HG03432 (cell line): ENCODE results near the gene HSBP1.
A peak's percentile ranks its signal among the peaks of the same experiment; 100 is the strongest.

Experiments used
- ATAC-seq: cut with Tn5 transposase; IDR thresholded peaks from one replicate; pipeline ENCODE4 v1.9.1; 2021; ENCODE audit warnings: mild to moderate bottlenecking, moderate library complexity; ENCODE audit not compliant: unreplicated experiment

HSBP1 gene

DNA sequence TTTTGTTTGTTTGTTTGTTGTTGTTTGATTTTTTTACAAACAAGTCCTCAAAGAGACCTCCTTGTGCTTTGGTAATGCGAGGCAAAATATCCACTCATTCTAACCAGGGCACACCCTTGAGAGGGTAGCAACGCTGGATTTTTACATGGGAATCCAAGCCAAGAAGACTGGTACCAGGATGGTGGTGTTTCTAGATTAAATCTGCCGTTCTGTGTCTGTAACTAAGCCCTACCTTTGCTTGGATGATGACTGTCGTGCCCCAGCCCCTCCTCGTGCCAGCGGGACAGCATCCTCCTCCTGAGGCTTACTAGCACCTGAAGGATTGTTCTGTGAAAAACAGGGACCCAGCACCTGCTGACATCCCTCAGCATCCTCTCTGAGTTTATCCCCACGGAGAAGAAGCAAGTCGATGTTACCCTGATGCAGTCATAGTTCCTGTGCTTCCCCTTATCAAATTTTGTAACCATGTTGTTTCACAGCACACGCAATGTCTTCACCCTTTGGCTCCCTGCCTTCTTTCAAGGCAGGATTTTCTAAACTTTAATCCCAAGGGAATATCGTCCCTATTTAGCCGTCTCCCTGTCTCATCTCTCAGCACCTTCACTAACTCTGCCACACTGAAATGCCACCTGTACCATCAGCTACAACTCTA lies 5.1 kb upstream of the HSBP1 start:
- ATAC-seq = no peak

DNA sequence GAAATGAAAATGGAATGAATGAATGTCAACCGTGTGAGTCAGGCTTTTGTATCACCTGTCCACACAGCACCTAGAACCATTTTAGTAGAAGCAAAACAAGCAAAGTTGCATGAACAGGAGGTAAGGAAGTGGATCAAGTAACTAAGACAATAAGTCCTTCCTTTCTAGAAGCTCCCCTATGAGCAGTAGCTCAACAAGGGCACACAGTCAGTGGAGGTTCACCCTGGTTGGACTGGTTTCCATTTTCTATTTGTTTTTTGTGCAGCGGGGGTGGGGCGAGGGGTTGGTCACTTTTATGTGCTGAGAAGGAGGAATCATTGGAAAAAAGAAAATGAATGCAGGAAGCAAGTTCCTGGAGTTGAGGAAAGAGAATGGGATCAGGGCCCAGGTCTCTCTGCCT lies 4.0 kb upstream of the HSBP1 start:
- ATAC-seq = no peak

DNA sequence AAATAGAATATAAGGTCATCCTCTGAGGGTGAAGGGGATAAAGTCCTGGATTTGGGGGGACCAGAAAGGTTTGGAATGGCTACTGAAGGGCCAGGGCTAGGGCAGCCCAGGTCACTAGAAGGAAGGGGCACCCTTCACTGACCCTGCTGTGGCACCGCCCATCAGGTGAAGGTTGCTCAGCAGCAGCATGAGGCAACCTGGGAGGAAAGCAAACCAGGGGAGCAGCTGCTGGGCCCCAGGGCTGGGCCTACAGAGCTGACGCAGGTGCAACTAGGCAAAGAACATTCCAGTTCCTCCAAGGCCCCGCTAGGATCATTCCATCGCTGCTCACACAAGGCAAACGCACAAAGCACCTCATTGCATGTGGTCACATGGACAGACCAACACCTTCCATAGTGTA lies 3.4 kb upstream of the HSBP1 start:
- no peak for ATAC-seq

DNA sequence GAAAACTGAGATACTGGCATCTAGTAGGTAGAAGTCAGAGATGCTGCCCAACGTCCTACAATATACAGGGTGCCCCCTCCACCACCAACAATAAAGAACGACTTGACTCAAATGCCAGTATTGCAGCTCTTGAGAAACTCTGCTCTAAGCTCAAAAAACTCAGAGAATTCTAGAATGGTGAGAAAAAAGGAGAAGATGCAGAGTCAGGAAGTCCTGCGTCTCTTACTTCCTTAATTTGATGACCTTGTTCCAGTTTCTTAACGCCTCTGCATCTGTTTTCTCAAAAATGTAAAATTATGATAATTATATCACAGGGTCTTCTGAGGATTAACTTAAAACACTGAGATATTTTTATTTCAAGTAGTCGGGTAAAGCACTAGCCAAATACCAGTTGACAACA lies 1.7 kb upstream of the HSBP1 start:
- no peak for ATAC-seq

DNA sequence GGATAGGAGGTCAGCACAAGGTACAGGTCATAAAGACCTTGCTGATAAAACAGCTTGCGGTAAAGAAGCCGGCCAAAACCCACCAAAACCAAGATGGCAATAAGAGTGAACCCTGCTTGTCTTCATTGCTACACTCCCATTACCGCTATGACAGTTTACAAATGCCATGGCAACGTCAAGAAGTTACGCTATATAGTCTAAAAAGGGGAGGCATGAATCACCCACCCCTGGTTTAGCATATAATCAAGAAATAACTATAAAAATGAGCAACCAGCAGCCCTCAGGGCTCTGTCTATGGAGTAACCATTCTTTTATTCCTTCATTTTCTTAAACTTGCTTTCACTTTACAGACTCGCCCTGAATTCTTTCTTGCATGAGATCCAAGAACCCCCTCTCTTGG lies 1.0 kb upstream of the HSBP1 start:
- ATAC-seq = no peak

DNA sequence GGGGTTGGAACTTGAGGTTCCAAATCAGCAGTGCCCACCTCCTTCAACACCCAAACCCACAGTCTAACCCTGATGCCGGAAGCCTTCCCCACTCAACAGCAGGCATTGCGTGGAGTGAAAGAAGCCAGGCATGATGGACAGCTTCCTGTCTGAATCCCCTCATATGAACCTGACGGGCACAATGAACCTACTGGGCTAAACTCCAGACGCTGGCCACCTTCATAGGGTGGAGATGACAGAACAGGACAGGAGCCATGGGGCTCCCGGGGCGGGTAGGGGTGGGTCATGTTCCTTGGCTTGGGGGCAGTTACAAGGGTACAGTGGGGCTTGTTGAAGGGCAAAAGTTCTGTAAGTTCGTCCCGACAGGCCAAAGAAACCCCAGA lies 460 bp upstream of the HSBP1 start:
- no peak for ATAC-seq

DNA sequence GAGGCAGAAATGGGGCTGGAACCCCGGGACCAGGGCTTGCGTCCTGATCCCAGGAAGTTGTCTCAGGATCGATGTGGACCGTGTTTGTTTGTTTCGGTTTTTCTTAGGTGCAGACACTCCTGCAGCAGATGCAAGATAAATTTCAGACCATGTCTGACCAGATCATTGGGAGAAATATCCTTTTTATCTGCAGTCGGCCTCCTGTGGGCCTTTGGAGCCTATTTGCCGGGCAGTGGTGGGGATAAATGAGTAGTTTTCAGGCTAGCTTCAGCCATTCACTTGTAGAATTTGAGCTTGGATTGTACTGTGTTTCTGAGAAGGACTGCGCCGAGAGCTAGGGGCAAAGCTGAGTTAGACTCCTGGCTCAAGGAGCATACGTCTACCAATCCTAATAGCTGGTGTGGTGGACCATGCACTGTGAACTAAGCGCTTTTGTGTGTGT lies 816 bp downstream of the HSBP1 start:
- ATAC-seq = no peak

DNA sequence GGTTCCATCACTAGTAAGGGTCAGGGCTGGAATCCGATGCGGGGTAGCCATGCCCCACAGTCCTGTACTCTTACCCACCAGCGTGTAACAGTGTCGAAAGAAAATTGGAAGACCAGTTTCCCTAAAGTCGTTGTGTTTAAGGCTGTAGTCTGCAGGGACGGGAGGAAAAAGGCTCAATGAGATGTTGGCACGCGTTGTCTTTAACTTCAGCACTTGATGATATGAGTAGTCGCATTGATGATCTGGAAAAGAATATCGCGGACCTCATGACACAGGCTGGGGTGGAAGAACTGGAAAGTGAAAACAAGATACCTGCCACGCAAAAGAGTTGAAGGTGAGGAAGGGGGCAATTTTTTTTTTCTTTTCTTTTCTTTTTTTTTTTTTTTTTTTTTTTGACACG lies 1.3 kb downstream of the HSBP1 start:
- ATAC-seq = no peak

DNA sequence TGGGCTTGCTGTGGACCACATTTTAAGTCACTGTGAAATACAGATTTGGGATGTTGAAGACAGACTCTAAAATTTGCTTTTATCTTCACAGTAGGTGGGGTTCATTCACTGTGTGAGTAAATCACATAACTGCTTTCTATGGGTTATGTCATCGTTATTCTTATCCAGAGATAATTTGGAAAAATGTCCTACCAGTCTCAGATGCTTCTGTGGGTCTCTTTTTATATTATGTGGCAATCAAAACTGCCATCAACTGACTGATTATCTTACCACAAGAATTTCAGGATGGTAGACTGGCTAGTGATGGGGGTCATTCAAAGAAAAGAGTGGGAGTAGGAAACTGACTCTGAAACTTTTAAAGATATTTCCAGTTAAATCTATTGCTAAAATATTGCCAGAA lies 3.1 kb downstream of the HSBP1 start:
- ATAC-seq = no peak

DNA sequence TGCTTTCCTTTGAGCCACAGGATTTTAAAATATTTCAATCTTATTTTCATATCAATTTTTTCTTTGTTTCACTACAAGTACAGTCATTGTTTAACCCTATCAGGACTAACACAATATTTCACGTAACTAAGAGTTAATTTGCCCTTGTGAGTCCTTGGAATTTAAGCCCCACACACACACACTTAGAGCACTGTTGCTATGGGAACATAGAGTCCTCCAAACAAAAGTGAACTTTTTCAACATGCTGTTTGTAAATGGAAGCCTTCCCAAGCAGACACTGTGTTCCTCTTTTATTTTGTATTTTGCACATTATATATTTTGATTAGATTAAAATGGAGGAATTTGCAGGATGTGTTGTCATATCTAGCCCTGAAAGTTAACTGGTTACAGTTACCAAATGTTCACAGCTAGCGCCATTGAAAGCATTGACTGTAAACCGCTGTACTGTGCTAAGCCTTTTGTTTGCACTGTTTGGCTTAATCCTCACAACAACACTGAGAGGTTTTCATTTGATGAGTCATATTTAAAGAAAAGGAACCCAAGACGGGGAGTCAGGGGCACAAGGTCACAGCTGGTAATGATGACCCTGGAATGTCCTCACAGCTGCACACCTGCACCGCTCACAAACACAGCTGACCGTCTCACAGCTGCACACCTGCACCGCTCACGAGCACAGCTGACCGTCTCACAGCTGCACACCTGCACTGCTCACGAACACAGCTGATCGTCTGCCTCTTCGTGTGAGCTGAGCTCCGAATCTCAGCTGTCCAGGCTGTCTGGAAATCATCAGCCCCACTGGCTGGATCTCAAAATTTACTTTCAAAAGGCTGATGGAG lies 6.3 kb downstream of the HSBP1 start:
- peak; percentile 58 for ATAC-seq

DNA sequence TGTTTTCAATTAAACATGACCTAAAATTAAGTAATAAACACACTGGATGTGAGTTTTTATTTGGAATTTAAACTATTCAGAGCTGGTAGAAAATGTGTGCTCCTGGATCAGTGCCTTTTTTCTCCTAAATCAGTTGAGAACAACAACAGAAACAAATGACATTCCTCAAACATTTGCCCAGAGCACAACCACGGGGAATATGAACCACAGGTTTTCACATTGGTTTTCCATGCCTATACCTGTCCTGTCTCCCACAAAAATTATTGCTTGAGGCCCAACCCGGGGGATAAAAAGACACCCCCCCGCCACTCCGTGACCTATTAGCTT lies 6.8 kb downstream of the HSBP1 start:
- no peak for ATAC-seq

DNA sequence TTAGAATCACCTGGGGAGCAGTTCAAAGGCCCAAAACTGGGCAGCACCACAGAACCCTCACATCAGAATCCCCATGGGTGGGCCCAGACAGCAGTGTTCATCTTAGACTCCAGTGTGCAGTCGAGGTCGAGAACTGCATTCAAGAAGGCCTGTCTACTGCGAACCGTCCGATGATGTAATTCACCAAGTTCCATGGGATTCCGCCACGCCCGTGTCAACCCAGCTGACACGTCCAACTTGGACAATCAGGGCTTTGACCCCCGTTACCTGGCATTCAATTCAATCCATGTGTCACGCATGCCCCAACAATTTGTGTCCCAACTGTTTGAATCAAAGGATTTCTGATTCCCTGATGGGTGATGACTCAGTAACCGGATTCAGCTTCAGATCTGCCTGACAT lies 9.2 kb downstream of the HSBP1 start:
- no peak for ATAC-seq

DNA sequence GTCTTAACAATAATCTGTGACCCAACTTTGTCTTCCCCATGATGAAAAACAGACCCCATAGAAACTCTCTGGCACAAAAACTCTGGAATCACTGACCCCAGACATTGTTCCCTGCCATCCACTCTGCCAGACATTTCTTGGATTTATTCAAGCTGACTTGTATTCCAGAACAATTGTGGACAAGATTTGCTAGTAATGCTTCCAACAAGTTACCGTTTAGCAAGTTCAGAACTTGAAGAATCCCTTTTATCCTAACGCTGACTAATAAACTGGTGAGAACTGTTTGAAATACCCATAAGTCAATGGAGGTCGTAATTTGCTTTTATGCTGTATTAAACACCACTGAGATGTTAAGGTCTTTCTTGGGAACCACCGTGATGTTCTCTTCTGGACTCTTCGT lies 10.5 kb downstream of the HSBP1 start:
- ATAC-seq = no peak

DNA sequence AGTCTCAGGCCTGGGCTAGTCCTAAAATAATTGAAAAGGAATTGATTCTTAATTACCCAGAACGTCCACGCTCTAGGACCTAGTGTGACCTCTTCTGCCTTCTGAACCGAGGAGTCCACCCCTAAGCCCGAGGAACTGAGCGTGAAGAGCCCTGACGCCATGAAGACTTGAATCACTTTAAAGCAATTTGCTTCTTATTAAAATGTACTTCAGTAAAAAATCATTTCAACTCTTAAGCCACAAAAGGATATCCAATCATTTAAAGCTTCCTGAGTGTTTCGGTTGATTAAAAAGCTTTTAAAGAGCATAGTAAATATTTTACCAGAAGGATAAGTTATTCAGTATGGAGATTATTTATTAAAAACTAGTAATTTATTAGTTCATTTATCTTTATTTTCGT lies 11.6 kb downstream of the HSBP1 start:
- no peak for ATAC-seq

DNA sequence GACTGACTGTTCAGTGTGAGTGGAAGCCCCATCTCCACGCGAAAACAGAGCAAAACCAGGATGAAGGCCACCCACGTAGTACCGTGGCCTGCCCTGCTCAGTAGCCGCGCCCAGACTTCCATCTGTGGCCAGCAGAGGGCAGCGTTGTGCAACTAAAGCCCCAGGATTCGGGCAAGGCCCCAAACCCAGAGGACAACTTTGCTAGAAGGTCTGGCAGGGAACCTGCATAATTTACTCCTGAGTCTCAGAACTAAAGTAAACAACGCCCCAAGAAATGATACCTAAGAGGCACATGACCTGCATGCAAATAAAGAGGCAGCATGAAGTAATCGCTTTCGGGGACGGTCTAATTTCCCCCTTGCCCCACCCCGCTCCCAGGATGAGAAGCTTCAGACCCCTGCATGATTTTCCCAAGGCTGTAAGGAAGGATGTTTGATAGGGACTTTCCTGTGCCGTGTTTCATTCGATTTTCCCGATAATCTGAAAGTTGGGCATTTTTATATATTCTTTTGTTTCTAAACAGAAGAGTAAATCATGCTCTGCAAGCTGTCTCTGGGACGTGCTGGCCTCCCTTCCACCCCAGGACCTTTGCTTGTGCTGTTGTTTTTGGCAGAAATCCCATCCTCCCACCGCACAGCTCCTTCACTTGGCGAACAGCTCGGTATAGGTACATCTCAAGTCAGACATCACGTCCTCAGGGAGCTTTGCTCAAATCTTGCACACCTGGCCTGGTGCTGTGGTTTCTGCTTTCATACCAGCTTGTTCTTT lies 18.6 kb downstream of the HSBP1 start:
- peak; percentile 72 for ATAC-seq

DNA sequence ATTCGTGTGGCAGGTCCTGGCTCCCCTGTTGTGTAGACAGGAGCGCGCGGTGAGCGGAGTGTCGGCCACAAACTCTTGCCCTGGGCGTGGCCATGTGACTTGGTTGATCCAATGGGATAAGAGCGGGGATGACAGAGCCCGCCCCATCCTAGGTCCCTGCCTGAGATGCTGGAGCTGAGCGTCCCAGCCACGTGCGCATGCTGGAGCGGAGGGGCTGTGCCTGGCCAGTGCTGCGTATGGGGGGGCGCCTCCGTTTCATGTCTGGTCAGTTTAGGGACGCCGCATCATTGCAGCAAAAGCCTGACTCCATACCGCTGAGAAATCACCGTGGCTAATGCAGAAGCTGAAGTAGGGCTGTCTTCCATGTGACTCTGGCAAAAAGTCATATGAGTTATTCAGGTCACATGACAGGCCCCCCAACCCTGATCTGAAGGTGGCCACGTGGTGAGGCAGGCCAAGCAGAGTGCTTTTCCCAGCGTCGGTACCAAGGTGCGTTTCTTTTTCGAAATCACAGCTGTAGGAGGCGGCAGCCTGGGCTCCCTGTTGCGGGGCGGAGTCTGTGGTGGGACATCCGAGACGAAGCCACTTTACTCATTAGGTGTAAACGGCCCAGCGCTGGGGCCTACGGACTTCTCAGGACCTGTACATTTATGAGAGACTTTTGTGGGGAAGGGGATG lies 22.5 kb downstream of the HSBP1 start:
- no peak for ATAC-seq

DNA sequence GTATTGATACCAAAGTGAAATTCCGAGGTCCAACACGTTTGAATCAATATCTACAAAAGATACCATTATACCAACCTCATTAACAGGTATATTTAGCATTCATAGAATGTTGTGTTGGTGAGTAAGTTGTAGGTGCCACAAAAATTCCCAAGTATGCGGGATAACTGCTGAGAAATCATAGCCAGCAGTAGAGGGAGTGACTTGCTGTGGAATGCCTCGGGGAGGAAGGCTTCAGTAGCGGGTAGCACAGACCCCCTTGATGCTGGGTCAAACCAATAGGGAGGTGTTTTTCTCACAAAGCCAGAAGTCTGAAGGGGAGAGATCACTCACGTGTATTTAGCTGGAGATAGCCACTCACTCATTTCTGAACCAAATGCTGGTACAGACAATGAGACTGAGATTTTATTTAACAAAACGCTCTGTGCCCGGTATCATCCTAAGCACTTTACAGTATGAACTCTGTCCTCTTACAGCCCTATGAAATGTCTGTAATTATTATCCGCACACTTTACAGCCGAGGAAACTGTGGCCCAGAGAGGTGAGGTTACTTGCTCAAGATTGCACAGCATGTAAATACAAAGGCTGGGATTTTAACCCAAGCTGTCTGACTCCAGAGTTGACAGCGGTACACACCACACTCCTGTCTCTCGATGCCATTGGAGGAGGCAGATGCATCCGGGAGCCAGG lies 23.1 kb downstream of the HSBP1 start:
- no peak for ATAC-seq

DNA sequence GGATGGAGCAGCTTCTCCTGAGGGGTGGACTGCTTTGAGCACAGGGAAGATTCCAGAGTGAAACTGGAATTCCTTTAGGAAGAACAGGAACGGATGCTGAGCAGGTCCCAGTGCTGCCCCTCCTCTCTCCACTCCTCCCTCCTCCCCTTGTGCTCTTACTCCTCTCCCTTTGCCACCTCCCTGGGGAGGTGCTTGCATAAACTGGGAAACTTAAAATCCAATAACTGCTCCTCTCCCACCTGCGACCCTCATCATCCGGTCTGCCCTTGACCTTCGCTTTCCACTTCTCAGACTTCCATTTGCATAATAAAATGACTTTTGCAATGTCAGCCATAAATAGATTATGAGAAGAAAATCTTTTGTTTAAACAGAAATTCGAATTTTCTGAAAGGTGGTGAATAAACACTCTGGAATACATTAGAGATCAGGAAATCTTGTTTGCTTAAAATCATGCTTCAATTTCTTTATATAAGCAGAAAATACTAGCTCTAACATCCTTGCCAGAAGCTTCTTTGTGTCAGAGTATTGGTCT lies 23.7 kb downstream of the HSBP1 start:
- ATAC-seq = no peak

DNA sequence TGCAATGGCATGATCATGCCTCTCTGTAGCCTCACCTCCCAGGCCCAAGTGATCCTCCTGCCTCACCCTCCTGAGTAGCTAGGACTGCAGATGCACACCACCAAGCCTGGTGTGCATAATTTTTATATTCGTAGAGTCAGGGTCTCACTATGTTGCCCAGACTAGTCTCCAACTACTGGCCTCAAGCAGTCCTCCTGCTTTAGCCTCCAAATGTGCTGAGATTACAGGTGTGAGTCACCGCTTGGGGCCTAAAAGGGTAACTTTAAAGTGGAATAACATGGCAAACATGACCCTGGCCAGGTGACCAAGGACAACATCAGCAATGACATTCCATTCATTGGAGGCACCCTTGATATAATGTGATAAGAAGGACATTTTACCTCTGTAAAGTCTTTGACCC lies 26.1 kb downstream of the HSBP1 start:
- ATAC-seq = no peak
